HG03354 (cell line): ENCODE results near the gene C6orf141.

Experiments
- ATAC-seq: cut with Tn5 transposase; IDR thresholded peaks from one replicate; pipeline ENCODE4 v1.9.1; 2021; ENCODE audit warnings: mild to moderate bottlenecking; ENCODE audit not compliant: unreplicated experiment, poor library complexity, severe bottlenecking

C6orf141 gene

DNA sequence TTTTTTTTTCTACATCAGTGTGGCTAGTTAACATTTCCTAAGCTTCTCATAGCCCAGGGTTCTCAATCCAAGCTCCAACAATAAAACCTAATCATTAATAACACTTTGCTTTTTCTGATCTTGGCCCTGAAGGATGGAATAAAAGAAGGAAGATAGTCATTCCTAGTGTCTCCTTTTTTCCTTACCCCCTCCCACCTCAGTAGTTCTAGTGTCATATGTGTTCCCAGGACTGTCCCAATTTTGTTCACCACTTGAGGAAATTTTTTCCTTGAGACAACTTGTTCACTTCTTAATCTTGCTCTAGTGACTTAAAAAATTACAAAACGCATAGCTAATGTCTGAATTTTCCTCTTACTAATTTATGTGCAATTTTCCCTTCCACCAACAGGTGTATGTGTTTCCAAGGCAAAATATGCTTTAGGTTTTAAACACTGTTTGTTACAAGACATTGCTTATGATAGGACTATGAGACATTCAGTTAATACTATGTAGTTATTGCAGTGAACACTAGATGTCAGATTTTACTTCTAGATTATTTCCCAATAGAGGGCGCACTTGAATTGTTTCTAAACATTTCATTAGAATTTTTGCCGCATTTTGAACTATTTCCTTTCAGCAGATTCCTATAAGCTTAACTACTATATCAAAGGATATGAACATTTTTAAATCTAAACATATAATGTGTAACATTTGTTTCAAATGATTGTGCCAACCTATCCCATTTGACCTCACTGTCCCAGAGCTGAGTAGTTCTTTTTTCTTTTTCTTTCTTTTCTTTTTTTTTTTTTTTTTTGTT is 18.5 kb upstream of the C6orf141 start:
- ATAC-seq = peak; percentile 98

GRCh38 chr6:49535795-49536194 is 14.7 kb upstream of the C6orf141 start:
- no peak for ATAC-seq

- ATAC-seq = no peak
Measured at GRCh38 chr6:49539102-49539501, 11.4 kb upstream of the C6orf141 start.

DNA sequence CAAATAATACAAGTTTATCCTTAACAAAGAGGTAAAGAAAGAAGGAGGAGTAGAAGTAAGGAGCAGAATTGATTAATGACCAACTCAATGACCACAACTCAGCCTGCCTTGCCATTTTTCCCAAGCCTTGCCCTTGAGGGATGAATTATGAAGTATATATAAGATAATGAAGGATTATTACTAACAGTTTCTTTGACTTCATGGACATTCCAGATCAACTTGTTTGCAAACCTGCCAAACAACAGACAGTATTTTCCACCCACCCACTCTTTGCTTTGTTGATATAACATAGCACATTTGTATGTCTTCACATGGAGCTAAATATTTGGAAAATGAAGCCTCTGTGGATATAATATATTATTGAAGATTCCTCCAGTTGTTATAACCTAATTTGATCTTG is 9.9 kb upstream of the C6orf141 start:
- no peak for ATAC-seq

- no peak for ATAC-seq
Measured at GRCh38 chr6:49541210-49541724, 9.2 kb upstream of the C6orf141 start.

DNA sequence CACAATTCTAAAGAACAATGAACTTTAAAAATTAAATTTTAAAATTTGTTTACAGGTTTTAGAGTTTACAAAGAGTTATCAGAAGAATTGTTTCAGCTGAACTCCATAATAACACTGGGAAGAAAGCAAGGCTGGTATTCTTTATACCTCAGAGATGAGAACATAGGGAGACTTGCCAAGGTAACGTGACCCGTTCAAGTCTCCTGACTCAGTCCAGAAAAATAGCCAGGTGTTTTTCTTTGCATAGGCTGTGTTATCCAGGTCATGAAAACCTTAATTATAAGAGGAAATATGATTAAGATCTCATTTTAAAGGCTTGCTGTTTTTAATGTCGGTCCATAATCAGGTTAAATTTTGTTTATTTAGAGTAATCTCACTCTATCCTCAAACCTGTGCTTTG is 8.5 kb upstream of the C6orf141 start:
- ATAC-seq = no peak

- ATAC-seq = no peak
Measured at GRCh38 chr6:49543087-49543858, 7.2 kb upstream of the C6orf141 start.

DNA sequence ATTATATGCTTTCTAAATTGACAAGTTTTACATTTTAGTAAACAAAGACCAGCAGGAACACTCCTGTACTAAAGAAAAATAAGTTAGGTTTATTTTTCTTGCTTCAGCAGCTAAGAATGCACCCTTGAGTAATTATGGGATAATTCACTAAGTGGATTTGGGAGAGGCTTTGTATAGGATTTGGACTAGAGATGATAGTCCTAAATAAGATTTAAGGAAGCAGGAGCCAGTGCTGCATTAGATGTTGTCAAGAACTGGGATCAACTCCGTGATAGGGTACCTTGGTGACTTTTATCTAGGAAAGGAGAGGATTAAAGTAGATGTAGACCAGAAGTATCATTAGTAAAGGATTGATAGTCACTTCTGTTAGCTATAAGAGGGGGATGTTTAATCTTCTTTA is 4.1 kb upstream of the C6orf141 start:
- no peak for ATAC-seq

DNA sequence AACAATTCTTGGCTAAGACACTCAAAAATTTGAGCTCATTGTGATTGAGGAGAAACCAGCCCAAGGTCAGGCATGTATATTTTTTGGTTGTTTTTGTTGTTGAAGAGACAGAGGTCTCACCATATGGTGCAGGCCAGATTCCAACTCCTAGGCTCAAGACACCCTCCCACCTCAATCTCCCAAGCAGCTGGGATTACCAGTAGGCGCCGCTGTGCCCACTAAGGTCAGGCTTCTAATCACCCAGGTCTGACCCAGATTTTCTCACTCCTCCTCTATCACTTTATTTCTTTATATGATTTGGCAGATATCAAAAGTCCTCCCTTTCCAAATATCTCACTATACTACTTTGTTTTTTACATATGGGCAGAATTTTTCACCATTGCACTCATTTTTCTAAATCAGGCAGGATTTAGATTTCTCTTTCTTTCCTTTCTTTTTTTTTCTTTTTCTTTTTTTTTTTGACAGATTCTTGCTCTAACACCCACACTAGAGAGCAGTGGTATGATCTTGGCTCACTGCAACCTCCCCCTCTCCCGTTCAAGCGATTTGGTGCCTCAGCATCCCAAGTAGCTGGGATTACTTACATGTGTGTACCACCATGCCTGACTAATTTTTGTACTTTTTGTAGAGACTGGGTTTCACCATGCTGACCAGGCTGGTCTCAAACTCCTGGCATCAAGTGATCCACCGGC is 1.7 kb upstream of the C6orf141 start:
- ATAC-seq = no peak

DNA sequence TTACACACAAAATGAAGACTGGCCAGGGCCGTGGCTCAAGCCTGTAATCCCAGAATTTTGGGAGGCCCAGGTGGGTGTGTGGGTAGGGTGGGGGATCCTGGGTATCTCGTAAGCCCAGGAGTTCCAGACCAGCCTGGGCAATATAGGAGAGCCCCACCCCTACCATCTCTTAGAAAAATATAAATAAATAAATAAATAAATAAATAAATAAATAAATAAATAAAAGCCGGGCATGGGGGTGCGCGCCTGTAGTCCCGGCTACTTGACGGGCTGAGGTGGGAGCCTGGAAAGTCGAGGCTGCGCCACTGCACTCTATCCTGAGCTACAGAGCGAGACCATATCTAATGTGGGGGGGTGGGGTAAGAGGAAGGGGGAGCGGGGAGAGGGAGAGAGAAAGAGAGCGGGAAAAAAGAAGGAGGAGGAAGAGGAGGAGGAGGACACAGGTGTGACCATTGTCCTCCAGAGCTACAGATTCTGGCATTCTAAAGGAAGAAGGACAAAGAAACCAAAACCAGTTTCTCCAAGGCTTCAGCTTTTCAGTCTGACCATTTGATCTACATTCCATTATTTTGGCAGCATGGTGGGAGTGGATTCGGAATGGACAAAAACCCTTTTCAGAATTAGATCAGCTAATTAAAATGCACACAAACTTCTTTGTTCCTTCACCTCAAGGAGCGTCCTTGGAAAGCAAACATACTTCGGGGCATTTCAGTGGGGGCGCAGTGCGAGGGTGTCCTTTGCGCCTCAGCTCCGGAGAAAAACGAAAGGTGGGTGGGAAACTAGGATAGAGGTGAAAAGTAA is 577 bp upstream of the C6orf141 start:
- ATAC-seq = no peak

GRCh38 chr6:49551078-49551865 is 804 bp downstream of the C6orf141 start:
- ATAC-seq = peak; percentile 47

GRCh38 chr6:49551866-49552129 is 1.3 kb downstream of the C6orf141 start:
- ATAC-seq = peak; percentile 28

- ATAC-seq = no peak
Measured at GRCh38 chr6:49552596-49552995, 2.1 kb downstream of the C6orf141 start.

DNA sequence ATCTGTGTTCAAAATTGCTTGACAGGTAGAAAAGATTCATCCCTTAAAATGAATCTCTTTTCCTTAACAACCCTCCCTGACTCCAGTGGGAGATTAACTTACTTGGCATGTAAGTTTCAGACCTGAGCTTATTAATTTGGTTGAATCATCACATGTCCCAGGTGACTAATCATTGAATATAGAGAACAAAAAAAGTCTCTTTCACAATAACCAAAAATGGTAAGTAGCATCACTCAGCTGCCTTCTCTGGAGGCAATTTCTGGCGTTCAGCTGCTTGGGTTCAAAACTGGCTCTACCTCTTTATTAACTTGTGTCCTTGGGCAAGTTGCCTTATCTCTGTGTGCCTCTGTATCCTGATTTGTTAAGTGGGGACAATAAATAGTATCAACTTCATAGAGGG is 2.9 kb downstream of the C6orf141 start:
- ATAC-seq = no peak

- ATAC-seq = no peak
Measured at GRCh38 chr6:49555951-49556350, 5.5 kb downstream of the C6orf141 start.

DNA sequence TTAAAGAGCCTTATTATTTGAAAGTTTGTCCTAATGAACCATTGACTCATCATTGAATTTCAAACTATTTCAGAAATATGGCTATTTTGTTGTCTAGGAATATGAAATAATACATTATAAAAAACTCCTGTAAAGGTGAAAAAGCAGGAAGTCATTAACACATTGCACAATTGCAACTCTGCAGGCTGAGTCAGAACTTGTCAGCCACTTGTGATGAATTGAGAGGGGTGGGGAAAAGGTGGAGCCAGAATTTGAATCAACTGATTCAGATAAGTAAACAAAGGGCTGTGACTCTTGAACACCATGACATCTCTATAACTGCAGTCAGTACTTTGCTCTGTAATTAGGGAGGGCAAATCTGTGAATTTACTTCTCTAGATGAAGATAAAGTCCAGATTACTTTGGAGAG is 6.0 kb downstream of the C6orf141 start:
- ATAC-seq = no peak

GRCh38 chr6:49557177-49557576 is 6.7 kb downstream of the C6orf141 start:
- no peak for ATAC-seq

- no peak for ATAC-seq
Measured at GRCh38 chr6:49558238-49558637, 7.8 kb downstream of the C6orf141 start.
